K562 (cell line): ENCODE data around the gene STOX2. TPM values are rescaled to one million over a fixed set of nuclear protein-coding genes. Genes with fewer than 3 reads are reported as not detected.

Source experiments
- ATAC-seq: fragments of 200-7000 bp; cut with Tn5 transposase; 3 replicates; pipeline ENCODE4 v1.9.1; 2020; ENCODE audit warnings: moderate library complexity
- BruUV-seq: library from RNA; stranded (reverse); fragments of 400-500 nt; replicated peaks from 2 replicates; lab custom pipeline; 2021; lab: Mats Ljungman, UMichigan
- CTCF ChIA-PET: fragments of 300-600 bp; formaldehyde crosslinking; extraction: SDS; loops from one replicate; lab custom pipeline; 2021; ENCODE audit warnings: low intra/inter-chr PET ratio; lab: Yijun Ruan, JAX
- POLR2A ChIA-PET: fragments of 300-600, 350-650 bp; sonication (Branson Sonifier 250); formaldehyde crosslinking; extraction: SDS; loops from one replicate; lab custom pipeline; 2021; ENCODE audit warnings: antibody characterized with exemption, inconsistent platforms; lab: Yijun Ruan, JAX
- DNase-seq, 4 experiments: peaks; one replicate each; pipeline versions ENCODE4 v3.0.0 to v3.0.0-alpha.2; 2011 to 2018; ENCODE audit warnings: low spot score in 3 of 4, mixed read lengths in 3 of 4; ENCODE audit errors: extremely low read depth in 1 of 4
- FAIRE-seq: peaks from 2 replicates; lab custom pipeline; 2011; peaks lifted over from hg19 to GRCh38; lab: Jason Lieb, UNC
- H2AFZ ChIP-seq: 2 replicates; pipeline ENCODE4 v1.6.0; 2011; ENCODE audit warnings: low read depth, low read length, control low read depth, inconsistent platforms
- H3K27ac ChIP-seq: fragments of 200-600 bp; 3 replicates; pipeline ENCODE4 v1.8.0; 2011; ENCODE audit warnings: low read depth, mild to moderate bottlenecking, control low read depth, inconsistent platforms, low read length, moderate library complexity, mixed read lengths; ENCODE audit errors: extremely low read depth
- H3K27me3 ChIP-seq, 2 experiments: fragments of 300-600 bp in 1 of 2; 2 replicates in 1 of 2; 3 replicates in 1 of 2; pipeline versions ENCODE4 v1.6.0 to v1.8.0; 2011; ENCODE audit warnings: inconsistent platforms in 2 of 2, low read length in 2 of 2, mild to moderate bottlenecking in 1 of 2, mixed read lengths in 1 of 2, moderate library complexity in 1 of 2; ENCODE audit not compliant: control insufficient read depth in 2 of 2, insufficient read depth in 2 of 2
- H3K36me3 ChIP-seq: fragments of 300-600 bp; 3 replicates; pipeline ENCODE4 v1.8.0; 2011; ENCODE audit warnings: mild to moderate bottlenecking, low read length, inconsistent platforms; ENCODE audit not compliant: control insufficient read depth, insufficient read depth
- H3K4me1 ChIP-seq, 2 experiments: fragments of 200-600 bp in 1 of 2; replicated peaks in 1 of 2; 2 replicates in 1 of 2; 3 replicates in 1 of 2; pipeline versions ENCODE4 v1.5.1 to v1.8.0; 2011; ENCODE audit warnings: inconsistent platforms in 2 of 2, low read length in 2 of 2, mild to moderate bottlenecking in 1 of 2, mixed read lengths in 1 of 2, moderate library complexity in 1 of 2; ENCODE audit not compliant: control insufficient read depth in 2 of 2, insufficient read depth in 2 of 2
- H3K4me2 ChIP-seq: 2 replicates; pipeline ENCODE4 v1.6.1; 2011; ENCODE audit warnings: low read length, control low read depth, inconsistent platforms, mixed read lengths; ENCODE audit not compliant: insufficient read depth
- H3K4me3 ChIP-seq: fragments of 200-600 bp; sonication (generic), shearing (Covaris generic); 2 replicates; pipeline ENCODE4 v1.5.1; 2016; ENCODE audit warnings: control low read depth, inconsistent platforms
- H3K79me2 ChIP-seq: fragments of 200-600 bp; 3 replicates; pipeline ENCODE4 v1.8.0; 2011; ENCODE audit warnings: low read length, inconsistent platforms; ENCODE audit not compliant: control insufficient read depth, insufficient read depth
- H3K9ac ChIP-seq, 2 experiments: 2 replicates each; pipeline versions ENCODE4 v1.6.0 to v1.6.1; 2011; ENCODE audit warnings: low read depth in 2 of 2, low read length in 2 of 2, control low read depth in 1 of 2, inconsistent platforms in 1 of 2, mild to moderate bottlenecking in 1 of 2, mixed read lengths in 1 of 2; ENCODE audit not compliant: insufficient read depth in 1 of 2
- H3K9me1 ChIP-seq: one replicate; pipeline ENCODE4 v1.6.0; 2011; ENCODE audit warnings: inconsistent platforms, mild to moderate bottlenecking, low read length, moderate library complexity; ENCODE audit not compliant: control insufficient read depth, insufficient read depth
- H3K9me3 ChIP-seq: replicated peaks from 2 replicates; pipeline ENCODE4 v1.5.1; 2011; ENCODE audit warnings: low read depth, low read length, inconsistent platforms; ENCODE audit not compliant: control insufficient read depth, insufficient read depth
- H4K20me1 ChIP-seq: replicated peaks from 2 replicates; pipeline ENCODE4 v1.6.1; 2011; ENCODE audit warnings: low read length, inconsistent platforms, mixed read lengths; ENCODE audit not compliant: control insufficient read depth, insufficient read depth
- ASH1L ChIP-seq: fragments of 450-650 bp; IDR thresholded peaks from 2 replicates; pipeline ENCODE4 v1.6.1; 2018; ENCODE audit warnings: borderline replicate concordance, mild to moderate bottlenecking, low read depth; ENCODE audit not compliant: partially characterized antibody
- ATF1 ChIP-seq, 2 experiments: fragments of 450-650 bp in 1 of 2; IDR thresholded peaks; 2 replicates each; pipeline ENCODE4 v1.6.1; 2016; ENCODE audit warnings: missing compliant biosample characterization in 1 of 2, missing genetic modification characterization in 1 of 2
- BACH1 ChIP-seq: fragments of 200-800 bp; sonication (Bioruptor generic); IDR thresholded peaks from 2 replicates; pipeline ENCODE4 v1.6.1; 2016; ENCODE audit warnings: missing genetic modification characterization, missing compliant biosample characterization
- CBX2 ChIP-seq: fragments of 200-600 bp; sonication (generic); IDR thresholded peaks from one replicate; pipeline ENCODE4 v1.6.1; 2012; ENCODE audit warnings: mild to moderate bottlenecking, low read length, inconsistent platforms; ENCODE audit not compliant: insufficient read depth, poor library complexity, severe bottlenecking
- CREM ChIP-seq: IDR thresholded peaks from 2 replicates; pipeline ENCODE4 v1.6.1; 2014; ENCODE audit warnings: antibody characterized with exemption, low read depth
- CSDE1 ChIP-seq, 2 experiments: fragments of 450-650 bp; IDR thresholded peaks; 2 replicates each; pipeline ENCODE4 v1.6.1; 2016; ENCODE audit warnings: mild to moderate bottlenecking in 1 of 2
- EHMT2 ChIP-seq: fragments of 450-650 bp; IDR thresholded peaks from 2 replicates; pipeline ENCODE4 v1.6.1; 2018; ENCODE audit warnings: antibody characterized with exemption
- FOXA3 ChIP-seq, 2 experiments: fragments of 450-650 bp in 1 of 2; sonication (generic) in 1 of 2; formaldehyde crosslinking; IDR thresholded peaks in 1 of 2; conservative IDR thresholded peaks in 1 of 2; 2 replicates each; pipeline versions ENCODE4 v1.4.0 to v1.8.0; 2020 to 2022; ENCODE audit warnings: mild to moderate bottlenecking in 2 of 2, missing genetic modification reagents in 1 of 2
- HOXB6 ChIP-seq: fragments of 250-450 bp; sonication (Bioruptor Pico); IDR thresholded peaks from 2 replicates; pipeline ENCODE4 v1.5.1; 2022; ENCODE audit warnings: mild to moderate bottlenecking, borderline replicate concordance
- MYNN ChIP-seq, 2 experiments: sonication (generic); formaldehyde crosslinking in 1 of 2; IDR thresholded peaks; 2 replicates each; pipeline versions ENCODE4 v1.5.0 to v1.6.1; 2016 to 2020; ENCODE audit warnings: antibody characterized with exemption in 1 of 2, missing genetic modification reagents in 1 of 2
- RBM14 ChIP-seq: fragments of 200-400 bp; formaldehyde crosslinking; IDR thresholded peaks from 2 replicates; pipeline ENCODE4 v1.6.1; 2018; ENCODE audit warnings: low read depth, mild to moderate bottlenecking, low read length, moderate library complexity, borderline replicate concordance; ENCODE audit not compliant: insufficient read depth
- ZNF449 ChIP-seq: fragments of 250-450 bp; sonication (Bioruptor Pico); IDR thresholded peaks from 2 replicates; pipeline ENCODE4 v1.8.0; 2022; ENCODE audit warnings: moderate library complexity, mild to moderate bottlenecking, inconsistent platforms
- ZNF780A ChIP-seq: fragments of 250-450 bp; sonication (Bioruptor Pico); IDR thresholded peaks from 2 replicates; pipeline ENCODE4 v1.5.0; 2021; ENCODE audit warnings: mild to moderate bottlenecking
- WGBS: fragments of 100-300 bp; shearing (Covaris generic); methylation state at CpG from one replicate; pipeline ENCODE4 v1.1.6; 2016; ENCODE audit warnings: low coverage, mixed read lengths; ENCODE audit not compliant: insufficient coverage; ENCODE audit errors: missing lambda C conversion rate; 5-methylcytosine and 5-hydroxymethylcytosine counted together
- in situ Hi-C: fragments of 300-500 bp; cut with MboI; formaldehyde crosslinking; loops from 4 replicates; pipeline ENCODE4 v1.15.0; 2018; ENCODE audit warnings: inconsistent platforms, mixed read lengths
- intact Hi-C: fragments of 100-400 bp; cut with micrococcal nuclease; formaldehyde crosslinking; loops from 2 replicates; pipeline ENCODE4 v1.14.2; 2022
- polyA plus RNA-seq, 8 experiments: library from polyadenylated mRNA; depleted of rRNA in 4 of 8; stranded (reverse) in 5 of 8; unstranded in 3 of 8; fragments of >200 nt; fragmentation: Nextera tagmentation in 2 of 8; fragmentation: Illumina TruSeq in 1 of 8; extraction: Ambion mirVana in 2 of 8; extraction: Trizol in 1 of 8; gene quantifications; 2 replicates each; pipeline versions ENCODE4 v1.2.1 to v1.2.3, GENCODE V29; 2011 to 2014; ENCODE audit warnings: inconsistent platforms in 1 of 8, missing spikeins in 1 of 8
- total RNA-seq, 7 experiments: library from RNA; depleted of rRNA in 6 of 7; stranded (reverse); fragments of >200 nt in 6 of 7; fragmentation: Illumina TruSeq in 2 of 7; extraction: Trizol in 2 of 7; gene quantifications; 2 replicates each; pipeline versions ENCODE4 v1.2.1 to v1.2.3, GENCODE V29; 2011 to 2021; ENCODE audit warnings: low replicate concordance in 1 of 7

STOX2 gene
- total and polyA plus RNA-seq, 9 of the 15 experiments (the other 6 are each of a cell fraction or from before 2014, with no cell fraction given) = not detected

- ChIA-PET POLR2A (interaction anchor here (0.6 kb wide), 1 partner anchor 465 kb away, joined by 3 read pairs; no protein-coding TSS in a partner anchor), CTCF (no interaction called here)
- Histone ChIP-seq H3K9me3 (no peaks in the 10 kb centered on the region), H3K79me2 (no peaks in the 10 kb centered on the region), H2AFZ (no peak overlapping the region), H3K4me2 (no peak overlapping the region), H3K36me3 (no peaks in the 10 kb centered on the region), H3K27ac (no peak overlapping the region), H3K4me3 (no peak overlapping the region), H3K9ac (no peak overlapping the region), H3K9me1 (no peaks in the 10 kb centered on the region), H4K20me1 (no peaks in the 10 kb centered on the region; the same call in 1 of the 2 replicates), H3K4me1 (peaks cover 0 to 19% of the 10 kb centered on the region in 2 experiments; a peak in 2 of 5 replicates), H3K27me3 (peaks cover 12 to 38% of the 10 kb centered on the region in 2 experiments; a peak in 4 of 5 replicates)
- 32% methylated on average over 39 of the region's 93 CpGs for WGBS
- ATAC-seq = no peak
- no peak for FAIRE-seq
- intact Hi-C loops (no loop called here), in situ Hi-C loops (no loop called here)
- DNase-seq = no peak
- no TSS peak for BruUV-seq
- TF ChIP-seq FOXA3 (CRISPR knock-in tag; conservative IDR thresholded peaks at IDR 0.05 in 1 of 2, IDR thresholded peaks at IDR 0.05 in 1 of 2) (no peak), MYNN (IDR thresholded peaks at IDR 0.05) (no peak), MYNN (CRISPR knock-in tag; IDR thresholded peaks at IDR 0.05) (no peak), ZNF449 (CRISPR knock-in tag) (no peak), CBX2 (no peak), EHMT2 (no peak), RBM14 (no peak), BACH1 (no peak), CSDE1 (IDR thresholded peaks at IDR 0.05) (no peak), CREM (no peak), ATF1 (CRISPR knock-in tag; IDR thresholded peaks at IDR 0.05) (no peak), ATF1 (tag; IDR thresholded peaks at IDR 0.05) (no peak), HOXB6 (CRISPR knock-in tag) (no peak), ASH1L (no peak), ZNF780A (CRISPR knock-in tag) (no peak)
Measured at GRCh38 chr4:183905593-183906488, 734 bp downstream of the STOX2 start.
